ENCODE measurements around the gene CSAG1. TPM values are rescaled to one million over a fixed set of nuclear protein-coding genes. Genes with fewer than 3 reads are reported as not detected.
"Not testable (repeated sequence)": the region's sequence is repeated elsewhere in the genome, so short reads cannot be mapped to it uniquely, and the experiment has no call there.

The CSAG1 gene
- total RNA-seq, 5 donors from 2014 or later (not counting 1 experiment from before 2014, with no cell fraction given): not detected

DNA sequence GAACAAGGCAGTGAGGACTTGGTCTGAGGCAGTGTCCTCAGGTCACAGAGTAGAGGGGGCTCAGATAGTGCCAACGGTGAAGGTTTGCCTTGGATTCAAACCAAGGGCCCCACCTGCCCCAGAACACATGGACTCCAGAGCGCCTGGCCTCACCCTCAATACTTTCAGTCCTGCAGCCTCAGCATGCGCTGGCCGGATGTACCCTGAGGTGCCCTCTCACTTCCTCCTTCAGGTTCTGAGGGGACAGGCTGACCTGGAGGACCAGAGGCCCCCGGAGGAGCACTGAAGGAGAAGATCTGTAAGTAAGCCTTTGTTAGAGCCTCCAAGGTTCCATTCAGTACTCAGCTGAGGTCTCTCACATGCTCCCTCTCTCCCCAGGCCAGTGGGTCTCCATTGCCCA, 33.1 kb downstream of the CSAG1 start:
- no CpG with 5 or more reads among the region's 5 CpGs for WGBS (ENCODE audit: insufficient coverage)
- H3K4me3 ChIP-seq (ENCODE audit: control insufficient read depth in 1 of 2, extremely low read depth in 1 of 2, low read length in 1 of 2); H3K4me3 Mint-ChIP-seq; H3K27ac ChIP-seq (ENCODE audit: low read length); POLR2A ChIA-PET; H3K9me3 Mint-ChIP-seq; H3K4me1 ChIP-seq (ENCODE audit: control insufficient read depth in 1 of 2, extremely low read depth in 1 of 2, insufficient read depth in 2 of 2, low read length in 2 of 2); CTCF ChIA-PET; DNase-seq; H3K36me3 Mint-ChIP-seq; ATAC-seq (replicated peaks in 1 of 4); H3K27me3 ChIP-seq (replicated peaks in 1 of 2; ENCODE audit: control insufficient read depth in 2 of 2, extremely low read depth in 1 of 2, insufficient read depth in 2 of 2, low read length in 1 of 2); H3K27me3 Mint-ChIP-seq; H3K36me3 ChIP-seq (ENCODE audit: control insufficient read depth in 2 of 2, extremely low read depth in 1 of 2, insufficient read depth in 1 of 2, low read length in 1 of 2); H3K27ac Mint-ChIP-seq; H3K9me3 ChIP-seq; H3K4me1 Mint-ChIP-seq: not testable (repeated sequence)

DNA sequence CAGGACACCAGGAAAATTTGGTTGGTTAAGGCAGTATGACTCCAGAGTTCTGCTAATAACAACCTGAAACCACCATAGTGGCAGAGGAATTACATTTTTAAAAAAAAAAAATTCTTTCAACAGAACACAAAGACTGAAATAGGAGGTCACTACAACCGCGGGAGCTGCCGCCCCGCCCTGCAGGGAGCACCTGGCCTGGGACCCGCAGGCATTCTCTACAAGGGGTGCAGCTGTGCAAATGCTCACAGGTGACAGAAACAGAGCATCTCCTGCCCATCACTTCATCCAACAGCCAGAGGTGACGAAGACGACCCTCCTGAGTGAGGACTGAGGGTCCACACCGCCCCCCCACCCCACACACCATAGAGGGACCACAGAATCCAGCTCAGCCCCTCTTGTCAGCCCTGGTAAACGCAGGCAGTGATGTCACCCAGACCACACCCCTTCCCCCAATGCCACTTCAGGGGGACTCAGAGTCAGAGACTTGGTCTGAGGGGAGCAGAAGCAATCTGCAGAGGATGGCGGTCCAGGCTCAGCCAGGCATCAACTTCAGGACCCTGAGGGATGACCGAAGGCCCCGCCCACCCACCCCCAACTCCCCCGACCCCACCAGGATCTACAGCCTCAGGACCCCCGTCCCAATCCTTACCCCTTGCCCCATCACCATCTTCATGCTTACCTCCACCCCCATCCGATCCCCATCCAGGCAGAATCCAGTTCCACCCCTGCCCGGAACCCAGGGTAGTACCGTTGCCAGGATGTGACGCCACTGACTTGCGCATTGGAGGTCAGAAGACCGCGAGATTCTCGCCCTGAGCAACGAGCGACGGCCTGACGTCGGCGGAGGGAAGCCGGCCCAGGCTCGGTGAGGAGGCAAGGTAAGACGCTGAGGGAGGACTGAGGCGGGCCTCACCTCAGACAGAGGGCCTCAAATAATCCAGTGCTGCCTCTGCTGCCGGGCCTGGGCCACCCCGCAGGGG, 35.3 kb downstream of the CSAG1 start, which contains the start of gene MAGEA3:
MAGEA3 (plus strand) TSS at position 843 of the 980 bp plus-strand sequence. CDS start 2,039 bp downstream, outside the sequence.
- H3K27me3 Mint-ChIP-seq; POLR2A ChIA-PET; H3K4me3 ChIP-seq (ENCODE audit: control insufficient read depth in 1 of 2, extremely low read depth in 1 of 2, low read length in 1 of 2); H3K27ac ChIP-seq (ENCODE audit: low read length); CTCF ChIA-PET; H3K4me1 ChIP-seq (ENCODE audit: control insufficient read depth in 1 of 2, extremely low read depth in 1 of 2, insufficient read depth in 2 of 2, low read length in 2 of 2); H3K36me3 Mint-ChIP-seq; H3K4me1 Mint-ChIP-seq; H3K4me3 Mint-ChIP-seq; H3K9me3 Mint-ChIP-seq; H3K27ac Mint-ChIP-seq; DNase-seq; H3K27me3 ChIP-seq (replicated peaks in 1 of 2; ENCODE audit: control insufficient read depth in 2 of 2, extremely low read depth in 1 of 2, insufficient read depth in 2 of 2, low read length in 1 of 2); H3K9me3 ChIP-seq; H3K36me3 ChIP-seq (ENCODE audit: control insufficient read depth in 2 of 2, extremely low read depth in 1 of 2, insufficient read depth in 1 of 2, low read length in 1 of 2); ATAC-seq (replicated peaks in 1 of 4): not testable (repeated sequence)
- WGBS (ENCODE audit: insufficient coverage): no CpG with 5 or more reads among the region's 34 CpGs

GRCh38 chrX:152681012-152681411, 52.5 kb downstream of the CSAG1 start:
- DNase-seq; H3K27me3 ChIP-seq (replicated peaks in 1 of 2; ENCODE audit: control insufficient read depth in 2 of 2, extremely low read depth in 1 of 2, insufficient read depth in 2 of 2, low read length in 1 of 2); H3K4me1 ChIP-seq (ENCODE audit: control insufficient read depth in 1 of 2, extremely low read depth in 1 of 2, insufficient read depth in 2 of 2, low read length in 2 of 2); H3K4me1 Mint-ChIP-seq; H3K9me3 ChIP-seq; H3K4me3 ChIP-seq (ENCODE audit: control insufficient read depth in 1 of 2, extremely low read depth in 1 of 2, low read length in 1 of 2); CTCF ChIA-PET; H3K36me3 ChIP-seq (ENCODE audit: control insufficient read depth in 2 of 2, extremely low read depth in 1 of 2, insufficient read depth in 1 of 2, low read length in 1 of 2); H3K9me3 Mint-ChIP-seq; H3K36me3 Mint-ChIP-seq; ATAC-seq (replicated peaks in 1 of 4); H3K27ac ChIP-seq (ENCODE audit: low read length); H3K27ac Mint-ChIP-seq; H3K4me3 Mint-ChIP-seq; H3K27me3 Mint-ChIP-seq; POLR2A ChIA-PET: not testable (repeated sequence)
- no CpG with 5 or more reads among the region's 3 CpGs for WGBS (ENCODE audit: insufficient coverage)

Other genes with a start within 250 kb of the CSAG1 start
- not detected for gene GABRQ, start 95.8 kb downstream of the CSAG1 start, total RNA-seq
- gene MAGEA3, start 34.9 kb downstream of the CSAG1 start, total RNA-seq: under 1 TPM in 2 of 5 donors, not detected in 3; 0.28 to 0.33 TPM
- not detected for gene CSAG2, start 24.4 kb downstream of the CSAG1 start, total RNA-seq
- not detected for gene MAGEA2B, start 19.1 kb downstream of the CSAG1 start, total RNA-seq
- under 1 TPM in 1 of 5 donors, not detected in 4; 0.13 TPM for gene MAGEA12, start within 50 bp of the CSAG1 start, total RNA-seq
- under 1 TPM in 1 of 5 donors, not detected in 4; 0.19 TPM for gene MAGEA2, start 20.1 kb upstream of the CSAG1 start, total RNA-seq
- gene CSAG3, start 25.5 kb upstream of the CSAG1 start, total RNA-seq: not detected
- gene MAGEA6, start 36.0 kb upstream of the CSAG1 start, total RNA-seq: under 1 TPM in 1 of 5 donors, not detected in 4; 0.15 TPM
- 1 to 10 TPM; 6.5 to 7.6 (median 6.9) TPM for gene CETN2, start 97.0 kb upstream of the CSAG1 start, total RNA-seq
- gene NSDHL, start 97.3 kb upstream of the CSAG1 start, total RNA-seq: 1 to 10 TPM; 3.1 to 8.1 (median 7.1) TPM
- gene ZNF185, start 164.3 kb upstream of the CSAG1 start, total RNA-seq: 1 to 10 TPM; 1.9 to 3.3 (median 2.2) TPM